ENCODE measurements around the gene NPHS1. TPM values are rescaled to one million over a fixed set of nuclear protein-coding genes. Genes with fewer than 3 reads are reported as not detected.

NPHS1 gene
- total RNA-seq, 3 donors from 2014 or later, result 0.15 TPM; not detected in 2

GRCh38 chr19:35780058-35780457 is 72.2 kb downstream of the NPHS1 start:
- intact Hi-C loops (cut with DNase I; ENCODE audit: low total_unique reads), result no loop called here
- H3K36me3 ChIP-seq, result no peaks in the 10 kb centered on the region
- H3K9me3 ChIP-seq, result no peaks in the 10 kb centered on the region
- H3K27me3 ChIP-seq, result no peaks in the 10 kb centered on the region
- H3K27ac ChIP-seq, result no peak overlapping the region
- no peak for TF ChIP-seq POLR2A (IDR thresholded peaks at IDR 0.05)
- TF ChIP-seq POLR2AphosphoS5 (IDR thresholded peaks at IDR 0.05), result no peak
- no peak for TF ChIP-seq CTCF (IDR thresholded peaks at IDR 0.05)
- no peak for DNase-seq (ENCODE audit: low spot score in 2 of 2)
- no peaks in the 10 kb centered on the region for H3K4me1 ChIP-seq
- no peak overlapping the region for H3K4me3 ChIP-seq

- H3K36me3 ChIP-seq, result no peaks in the 10 kb centered on the region
Measured at GRCh38 chr19:35779033-35779432, 73.3 kb downstream of the NPHS1 start.

GRCh38 chr19:35777961-35778360 is 74.3 kb downstream of the NPHS1 start:
- DNase-seq (ENCODE audit: low spot score in 2 of 2), result no peak
- TF ChIP-seq CTCF (IDR thresholded peaks at IDR 0.05) (no peak), POLR2A (IDR thresholded peaks at IDR 0.05) (no peak), POLR2AphosphoS5 (IDR thresholded peaks at IDR 0.05) (no peak)
- Histone ChIP-seq H3K9me3 (no peaks in the 10 kb centered on the region), H3K27me3 (no peaks in the 10 kb centered on the region), H3K4me3 (no peak overlapping the region), H3K27ac (no peak overlapping the region), H3K36me3 (no peaks in the 10 kb centered on the region), H3K4me1 (peaks cover 0 to 4% of the 10 kb centered on the region in 2 donors)
- intact Hi-C loops (cut with DNase I; ENCODE audit: low total_unique reads), result no loop called here

More at GRCh38 chr19:35779033-35779432, 73.3 kb downstream of the NPHS1 start:
- no peak for DNase-seq (ENCODE audit: low spot score in 2 of 2)
- intact Hi-C loops (cut with DNase I; ENCODE audit: low total_unique reads), result no loop called here
- H3K4me3 ChIP-seq, result no peak overlapping the region
- no peaks in the 10 kb centered on the region for H3K9me3 ChIP-seq
- H3K27me3 ChIP-seq, result no peaks in the 10 kb centered on the region
- TF ChIP-seq POLR2AphosphoS5 (IDR thresholded peaks at IDR 0.05) (no peak), CTCF (IDR thresholded peaks at IDR 0.05) (no peak), POLR2A (IDR thresholded peaks at IDR 0.05) (no peak)
- H3K4me1 ChIP-seq, result peaks cover 0 to 4% of the 10 kb centered on the region in 2 donors
- H3K27ac ChIP-seq, result no peak overlapping the region

- H3K27me3 ChIP-seq, result no peaks in the 10 kb centered on the region
- intact Hi-C loops (cut with DNase I; ENCODE audit: low total_unique reads), result no loop called here
- no peaks in the 10 kb centered on the region for H3K36me3 ChIP-seq
- no peak for DNase-seq (ENCODE audit: low spot score in 2 of 2)
- H3K4me3 ChIP-seq, result no peak overlapping the region
- no peak overlapping the region for H3K27ac ChIP-seq
- H3K9me3 ChIP-seq, result no peaks in the 10 kb centered on the region
- no peak for TF ChIP-seq POLR2AphosphoS5 (IDR thresholded peaks at IDR 0.05)
- TF ChIP-seq CTCF (IDR thresholded peaks at IDR 0.05), result no peak
- peaks cover 0 to 4% of the 10 kb centered on the region in 2 donors for H3K4me1 ChIP-seq
Measured at GRCh38 chr19:35777086-35777841, 75.0 kb downstream of the NPHS1 start.

- Histone ChIP-seq H3K36me3 (no peaks in the 10 kb centered on the region), H3K9me3 (no peaks in the 10 kb centered on the region), H3K27me3 (no peaks in the 10 kb centered on the region), H3K27ac (no peak overlapping the region), H3K4me1 (peaks cover 0 to 4% of the 10 kb centered on the region in 2 donors), H3K4me3 (peak overlapping the region; percentile 72 to 82 (median 79))
- no peak for TF ChIP-seq POLR2A (IDR thresholded peaks at IDR 0.05)
- no peak for TF ChIP-seq CTCF (IDR thresholded peaks at IDR 0.05)
- no peak for TF ChIP-seq POLR2AphosphoS5 (IDR thresholded peaks at IDR 0.05)
- no peak for DNase-seq (ENCODE audit: low spot score in 2 of 2)
- intact Hi-C loops (cut with DNase I; ENCODE audit: low total_unique reads), result no loop called here
Measured at GRCh38 chr19:35776102-35776788, 76.1 kb downstream of the NPHS1 start.

All from breast epithelium (tissue), 4 donors.